Stomach (tissue), 9 donors: ENCODE results near the gene RET. TPM values are rescaled to one million over a fixed set of nuclear protein-coding genes. Genes with fewer than 3 reads are reported as not detected.

Source experiments
- DNase-seq, 2 donors: peaks; one replicate each; pipeline versions ENCODE4 v3.0.0 to v3.0.0-alpha.2; 2013 to 2019
- H3K27ac ChIP-seq, 5 donors: fragments of 200-600 bp in 4 of 5; sonication (generic) in 4 of 5; one replicate each; pipeline ENCODE4 v1.5.1; 2013 to 2019; ENCODE audit warnings: mild to moderate bottlenecking in 1 of 5, moderate library complexity in 1 of 5
- H3K27me3 ChIP-seq, 3 donors: fragments of 200-600 bp; sonication (generic); one replicate each; pipeline ENCODE4 v1.5.1; 2017 to 2019; ENCODE audit warnings: mixed run types in 1 of 3
- H3K36me3 ChIP-seq, 4 donors: fragments of 200-600 bp; sonication (generic); 1 replicate in 3 of 4; 2 replicates in 1 of 4; pipeline ENCODE4 v1.5.1; 2016 to 2019
- H3K4me1 ChIP-seq, 4 donors: fragments of 200-600 bp; sonication (generic); one replicate each; pipeline ENCODE4 v1.5.1; 2016 to 2019
- H3K4me3 ChIP-seq, 4 donors: fragments of 200-600 bp; sonication (generic) in 3 of 4; one replicate each; pipeline ENCODE4 v1.5.1; 2016 to 2019; ENCODE audit warnings: mild to moderate bottlenecking in 1 of 4
- H3K9me3 ChIP-seq, 4 donors: fragments of 200-600 bp; sonication (generic); one replicate each; pipeline ENCODE4 v1.5.1; 2016 to 2019
- EP300 ChIP-seq: sonication (generic); formaldehyde crosslinking; IDR thresholded peaks from one replicate; pipeline ENCODE4 v1.6.1; 2017; ENCODE audit warnings: antibody characterized with exemption
- POLR2A ChIP-seq, 4 donors: fragments of 450-650 bp; IDR thresholded peaks; one replicate each; pipeline ENCODE4 v1.6.1; 2016; ENCODE audit warnings: antibody characterized with exemption in 4 of 4, control low read depth in 2 of 4, mild to moderate bottlenecking in 1 of 4, moderate library complexity in 1 of 4
- POLR2AphosphoS5 ChIP-seq, 3 donors: sonication (generic); formaldehyde crosslinking; IDR thresholded peaks; one replicate each; pipeline ENCODE4 v1.6.1; 2016; ENCODE audit warnings: antibody characterized with exemption in 3 of 3
- WGBS, 5 donors: extraction: QIAGEN DNeasy Blood & Tissue Kit in 3 of 5; methylation state at CpG; one replicate each; pipeline versions ENCODE4 v1.1.5 to v1.1.7; 2013 to 2018; 5-methylcytosine and 5-hydroxymethylcytosine counted together
- intact Hi-C: fragments of 100-400 bp; cut with DNase I; formaldehyde crosslinking; loops from one replicate; pipeline ENCODE4 v1.15.1; 2023; ENCODE audit warnings: low total_unique reads
- polyA plus RNA-seq, 3 donors: library from polyadenylated mRNA; stranded (reverse); fragments of 200-250 nt; gene quantifications; one replicate each; pipeline ENCODE4 v1.2.3, GENCODE V29; 2013
- total RNA-seq, 5 donors: library from RNA; depleted of rRNA; stranded (reverse); fragments of >200 nt; gene quantifications; one replicate each; pipeline versions ENCODE4 v1.1.0 to v1.2.3, GENCODE V29; 2014 to 2016
- TF ChIP-seq, protein P1 (sequence below), 7 experiments: fragments of 450-650 bp in 4 of 7; fragments of 200-600 bp in 3 of 7; sonication (generic) in 3 of 7; IDR thresholded peaks; one replicate each; pipeline ENCODE4 v1.5.1; 2016 to 2019; ENCODE audit warnings: antibody characterized with exemption in 7 of 7, control low read depth in 2 of 7, mild to moderate bottlenecking in 1 of 7
- donor health status: healthy with polysubstance abuse.
- donor health status: Bipolar disorder and iron deficiency.
- donor health status: healthy.

RET gene
- total and polyA plus RNA-seq, 8 donors = 0.31 to 9.8 (median 2.5) TPM; not detected in 2

DNA sequence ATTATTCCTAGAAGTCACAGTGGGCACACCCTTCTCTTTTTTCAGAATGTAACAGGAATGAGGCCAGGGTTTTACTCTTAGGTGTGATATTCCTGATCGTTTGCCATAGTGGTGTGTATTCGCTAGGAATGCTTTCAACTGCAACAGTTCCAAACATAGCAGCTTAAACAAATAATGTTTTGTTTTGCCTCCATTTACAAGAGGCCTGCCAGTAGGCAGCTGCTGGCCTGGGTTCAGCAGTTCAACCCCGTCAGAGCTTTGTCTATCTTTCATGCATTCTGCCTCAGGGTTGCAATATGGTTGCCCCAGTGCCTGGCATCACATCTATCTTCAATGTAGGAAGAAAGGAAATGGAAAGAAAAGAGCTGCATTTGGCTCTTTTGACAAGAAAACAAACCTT lies 21.7 kb upstream of the RET start:
- no peaks in the 10 kb centered on the region for H3K4me1 ChIP-seq
- H3K36me3 ChIP-seq = no peaks in the 10 kb centered on the region
- WGBS, 5 donors = 27 to 48% (median 32%) methylated on average over 3 of the region's 3 CpGs
- TF ChIP-seq EP300 (no peak), POLR2AphosphoS5 (IDR thresholded peaks at IDR 0.05) (no peak), POLR2A (IDR thresholded peaks at IDR 0.05) (no peak)
- TF ChIP-seq, protein P1, sequence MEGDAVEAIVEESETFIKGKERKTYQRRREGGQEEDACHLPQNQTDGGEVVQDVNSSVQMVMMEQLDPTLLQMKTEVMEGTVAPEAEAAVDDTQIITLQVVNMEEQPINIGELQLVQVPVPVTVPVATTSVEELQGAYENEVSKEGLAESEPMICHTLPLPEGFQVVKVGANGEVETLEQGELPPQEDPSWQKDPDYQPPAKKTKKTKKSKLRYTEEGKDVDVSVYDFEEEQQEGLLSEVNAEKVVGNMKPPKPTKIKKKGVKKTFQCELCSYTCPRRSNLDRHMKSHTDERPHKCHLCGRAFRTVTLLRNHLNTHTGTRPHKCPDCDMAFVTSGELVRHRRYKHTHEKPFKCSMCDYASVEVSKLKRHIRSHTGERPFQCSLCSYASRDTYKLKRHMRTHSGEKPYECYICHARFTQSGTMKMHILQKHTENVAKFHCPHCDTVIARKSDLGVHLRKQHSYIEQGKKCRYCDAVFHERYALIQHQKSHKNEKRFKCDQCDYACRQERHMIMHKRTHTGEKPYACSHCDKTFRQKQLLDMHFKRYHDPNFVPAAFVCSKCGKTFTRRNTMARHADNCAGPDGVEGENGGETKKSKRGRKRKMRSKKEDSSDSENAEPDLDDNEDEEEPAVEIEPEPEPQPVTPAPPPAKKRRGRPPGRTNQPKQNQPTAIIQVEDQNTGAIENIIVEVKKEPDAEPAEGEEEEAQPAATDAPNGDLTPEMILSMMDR (IDR thresholded peaks at IDR 0.05) = no peak
- H3K9me3 ChIP-seq = no peaks in the 10 kb centered on the region
- intact Hi-C loops = no loop called here
- peaks cover 0 to 28% (median 3%) of the 10 kb centered on the region in 3 donors for H3K27me3 ChIP-seq
- DNase-seq = no peak
- H3K27ac ChIP-seq = no peak overlapping the region
- no peak overlapping the region for H3K4me3 ChIP-seq

GRCh38 chr10:43055991-43056567 lies 20.8 kb upstream of the RET start:
- Histone ChIP-seq H3K9me3 (no peaks in the 10 kb centered on the region), H3K4me3 (no peak overlapping the region), H3K27me3 (peaks cover 0 to 28% (median 3%) of the 10 kb centered on the region in 3 donors), H3K36me3 (no peaks in the 10 kb centered on the region), H3K27ac (no peak overlapping the region), H3K4me1 (no peaks in the 10 kb centered on the region)
- intact Hi-C loops = no loop called here
- 70 to 86% (median 73%) methylated on average over 2 of the region's 2 CpGs for WGBS, 5 donors
- no peak for DNase-seq
- no peak for TF ChIP-seq POLR2A (IDR thresholded peaks at IDR 0.05)
- TF ChIP-seq EP300 = no peak
- TF ChIP-seq POLR2AphosphoS5 (IDR thresholded peaks at IDR 0.05) = no peak
- TF ChIP-seq, protein P1 (IDR thresholded peaks at IDR 0.05) = no peak

DNA sequence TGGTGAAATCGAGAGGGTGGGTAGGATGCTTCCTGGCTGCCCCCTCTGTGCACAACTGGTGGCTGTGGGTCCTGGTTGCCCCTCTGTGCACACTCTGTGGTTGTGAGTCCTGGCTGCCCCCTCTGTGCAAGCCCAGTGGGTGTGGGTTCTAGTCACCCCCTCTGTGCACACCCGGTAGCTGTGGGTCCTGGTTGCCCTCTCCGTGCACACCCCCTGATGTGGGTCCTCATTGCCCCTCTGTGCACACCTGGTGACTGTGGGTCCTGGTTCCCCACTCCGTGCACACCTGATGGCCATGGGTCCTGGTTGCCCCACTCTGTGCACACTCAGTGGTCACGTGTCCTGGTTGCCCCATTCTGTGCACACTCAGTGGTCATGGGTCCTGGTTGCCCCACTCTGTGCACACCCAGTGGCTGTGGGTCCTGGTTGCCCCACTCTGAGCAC lies 20.3 kb upstream of the RET start:
- no peaks in the 10 kb centered on the region for H3K9me3 ChIP-seq
- intact Hi-C loops = no loop called here
- no peak for DNase-seq
- H3K4me3 ChIP-seq = no peak overlapping the region
- H3K36me3 ChIP-seq = no peaks in the 10 kb centered on the region
- peaks cover 0 to 28% (median 3%) of the 10 kb centered on the region in 3 donors for H3K27me3 ChIP-seq
- no peak for TF ChIP-seq EP300
- no peak for TF ChIP-seq POLR2AphosphoS5 (IDR thresholded peaks at IDR 0.05)
- no peak for TF ChIP-seq POLR2A (IDR thresholded peaks at IDR 0.05)
- TF ChIP-seq, protein P1 (IDR thresholded peaks at IDR 0.05) = no peak
- WGBS, 5 donors = 72 to 75% (median 72%) methylated on average over 4 to 5 of the region's 5 CpGs
- H3K27ac ChIP-seq = no peak overlapping the region
- H3K4me1 ChIP-seq = no peaks in the 10 kb centered on the region

GRCh38 chr10:43057231-43057711 lies 19.6 kb upstream of the RET start:
- intact Hi-C loops = no loop called here
- Histone ChIP-seq H3K36me3 (no peaks in the 10 kb centered on the region), H3K27me3 (peaks cover 0 to 28% (median 3%) of the 10 kb centered on the region in 3 donors), H3K9me3 (no peaks in the 10 kb centered on the region), H3K27ac (no peak overlapping the region), H3K4me1 (no peaks in the 10 kb centered on the region), H3K4me3 (no peak overlapping the region)
- DNase-seq = no peak
- TF ChIP-seq POLR2A (IDR thresholded peaks at IDR 0.05) (no peak), POLR2AphosphoS5 (IDR thresholded peaks at IDR 0.05) (no peak), EP300 (no peak)
- TF ChIP-seq, protein P1 (IDR thresholded peaks at IDR 0.05) = no peak
- WGBS, 5 donors = 64 to 90% (median 69%) methylated on average over 5 to 7 of the region's 7 CpGs
